H1 (cell line): Measurements from ENCODE around the gene SLC6A3. TPM values are rescaled to one million over a fixed set of nuclear protein-coding genes. Genes with fewer than 3 reads are reported as not detected.

Experiments used
- ATF2 ChIP-seq: IDR thresholded peaks from 2 replicates; pipeline ENCODE4 v1.6.1; 2012; ENCODE audit warnings: low read length, inconsistent platforms
- BRCA1 ChIP-seq: IDR thresholded peaks from 2 replicates; pipeline ENCODE4 v1.6.1; 2012; ENCODE audit warnings: low read depth, low read length, improper control_type of control experiment
- CTCF ChIP-seq, 3 experiments: IDR thresholded peaks; 1 replicate in 2 of 3; 2 replicates in 1 of 3; pipeline versions ENCODE4 v1.5.1 to v1.6.1; 2011; ENCODE audit warnings: low read length in 3 of 3, mild to moderate bottlenecking in 3 of 3, inconsistent platforms in 2 of 3, low read depth in 1 of 3, moderate library complexity in 1 of 3; ENCODE audit not compliant: insufficient read depth in 1 of 3; ENCODE audit errors: control extremely low read depth in 1 of 3
- GABPA ChIP-seq: IDR thresholded peaks from 2 replicates; pipeline ENCODE4 v1.6.1; 2011; ENCODE audit warnings: mild to moderate bottlenecking, low read length, moderate library complexity, borderline replicate concordance; ENCODE audit not compliant: insufficient read depth
- PHF8 ChIP-seq: fragments of 200-600 bp; sonication (generic); conservative IDR thresholded peaks from 2 replicates; pipeline ENCODE4 v1.7.1; 2012; ENCODE audit warnings: low read depth, mild to moderate bottlenecking, inconsistent platforms, low read length, moderate library complexity
- RXRA ChIP-seq: IDR thresholded peaks from 2 replicates; pipeline ENCODE4 v1.6.1; 2011; ENCODE audit warnings: low read depth, mild to moderate bottlenecking, low read length, moderate library complexity; ENCODE audit not compliant: insufficient read depth
- SIRT6 ChIP-seq: IDR thresholded peaks from one replicate; pipeline ENCODE4 v1.7.1; 2012; ENCODE audit warnings: low read length, inconsistent platforms
- SIX5 ChIP-seq: IDR thresholded peaks from 2 replicates; pipeline ENCODE4 v1.6.1; 2011; ENCODE audit warnings: mild to moderate bottlenecking, low read depth, low read length
- TEAD4 ChIP-seq: IDR thresholded peaks from 2 replicates; pipeline ENCODE4 v1.6.1; 2012; ENCODE audit warnings: low read depth, low read length, inconsistent platforms, mixed read lengths
- polyA plus RNA-seq, 7 experiments: library from polyadenylated mRNA; depleted of rRNA in 3 of 7; stranded (reverse) in 5 of 7; unstranded in 2 of 7; fragments of >200 nt in 5 of 7; fragments of 200-250 nt in 2 of 7; gene quantifications; 1 replicate in 5 of 7; 2 replicates in 1 of 7; 4 replicates in 1 of 7; pipeline versions ENCODE4 v1.2.1 to v1.2.3, GENCODE V29; 2011 to 2013; ENCODE audit warnings: missing spikeins in 2 of 7, mixed read lengths in 2 of 7
- total RNA-seq: library from RNA; stranded (reverse); fragmentation: NEBNext Ultra II Directional; extraction: Animal tissue kit (Norgen Biotek cat#: 25700); gene quantifications from 2 replicates; pipeline ENCODE4 v1.2.1, GENCODE V29; 2021

SLC6A3 gene
- total and polyA plus RNA-seq, 2 of the 8 experiments (the other 6 are each of a cell fraction or from before 2014, with no cell fraction given): 0.48 to 0.91 TPM

- TF ChIP-seq ATF2: no peak
- TF ChIP-seq GABPA: no peak
- TF ChIP-seq CTCF (IDR thresholded peaks at IDR 0.05; ENCODE audit: control extremely low read depth in 1 of 3, insufficient read depth in 1 of 3, low read depth in 1 of 3, low read length in 3 of 3): no peak
- TF ChIP-seq SIRT6: no peak
- no peak for TF ChIP-seq RXRA
- no peak for TF ChIP-seq TEAD4
- no peak for TF ChIP-seq PHF8
- no peak for TF ChIP-seq SIX5
- TF ChIP-seq BRCA1: no peak
These were observed 45.5 kb downstream of the SLC6A3 start (continued) for GRCh38 chr5:1399737-1400136.
